Measurements from ENCODE around the gene ASB10.

DNA sequence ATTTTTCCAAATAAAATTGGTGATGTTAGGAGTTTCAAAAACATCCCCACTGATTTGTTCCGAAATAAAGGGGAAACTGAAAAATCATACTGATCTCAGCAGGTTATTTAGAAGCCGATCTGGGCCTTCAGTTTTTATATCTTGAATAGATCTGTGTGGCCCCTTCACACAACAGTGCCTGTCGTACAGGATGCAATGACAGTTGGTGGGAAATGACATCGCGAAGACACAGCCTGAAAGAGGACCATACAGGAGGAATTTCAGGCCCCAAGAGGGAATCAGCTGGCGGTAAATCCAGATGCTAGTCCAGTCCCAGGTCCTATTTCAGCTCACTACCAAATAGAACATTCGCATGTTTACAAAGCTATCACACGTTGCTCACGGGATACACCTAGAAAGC is 20.3 kb upstream of the ASB10 start:
- TF ChIP-seq CTCF (IDR thresholded peaks at IDR 0.05): no peak
- no peak for TF ChIP-seq POLR2A (IDR thresholded peaks at IDR 0.05)
